Testis (tissue), 3 donors: ENCODE results near the gene AUTS2. TPM values are rescaled to one million over a fixed set of nuclear protein-coding genes. Genes with fewer than 3 reads are reported as not detected.

ENCODE experiments used
- DNase-seq: peaks from one replicate; pipeline ENCODE4 v3.0.0-alpha.2; 2019
- H3K27ac ChIP-seq, 2 donors: fragments of 200-600 bp; sonication (generic); one replicate each; pipeline ENCODE4 v1.5.1; 2019
- H3K27me3 ChIP-seq: fragments of 200-600 bp; sonication (generic); one replicate; pipeline ENCODE4 v1.5.1; 2019
- H3K36me3 ChIP-seq: fragments of 200-600 bp; sonication (generic); one replicate; pipeline ENCODE4 v1.5.1; 2017; ENCODE audit warnings: low read depth; ENCODE audit errors: missing control alignments
- H3K4me1 ChIP-seq: fragments of 200-600 bp; sonication (generic); one replicate; pipeline ENCODE4 v1.5.1; 2019
- H3K4me3 ChIP-seq, 2 donors: fragments of 200-600 bp; sonication (generic); one replicate each; pipeline ENCODE4 v1.5.1; 2017 to 2019
- H3K9me3 ChIP-seq: fragments of 200-600 bp; sonication (generic); one replicate; pipeline ENCODE4 v1.5.1; 2017
- POLR2A ChIP-seq: fragments of 450-650 bp; IDR thresholded peaks from one replicate; pipeline ENCODE4 v1.6.1; 2017; ENCODE audit warnings: antibody characterized with exemption, mild to moderate bottlenecking, moderate library complexity
- WGBS, 2 donors: methylation state at CpG; one replicate each; pipeline ENCODE4 v1.1.5; 2018; 5-methylcytosine and 5-hydroxymethylcytosine counted together
- intact Hi-C: fragments of 100-400 bp; cut with DNase I; formaldehyde crosslinking; loops from one replicate; pipeline ENCODE4 v1.15.1; 2023; ENCODE audit warnings: low total_unique reads
- polyA plus RNA-seq: library from polyadenylated mRNA; stranded (reverse); fragments of 350-450 nt; fragmentation: Illumina TruSeq; extraction: RNeasy Lipid Tissue Mini Kit (QIAGEN cat#74804); gene quantifications from one replicate; pipeline ENCODE4 v1.2.3, GENCODE V29; 2014; ENCODE audit warnings: low read depth, low replicate concordance; ENCODE audit not compliant: insufficient read depth
- small RNA-seq, 2 donors: library from RNA; depleted of rRNA; stranded (forward); fragments of <200 nt; gene quantifications; one replicate each; pipeline ENCODE3, GENCODE V24; 2016
- total RNA-seq, 2 donors: library from RNA; depleted of rRNA; stranded (reverse); fragments of >200 nt; gene quantifications; one replicate each; pipeline ENCODE4 v1.2.3, GENCODE V29; 2016
- TF ChIP-seq, protein P1 (sequence below), 3 experiments: fragments of 450-650 bp in 2 of 3; fragments of 200-600 bp in 1 of 3; sonication (generic) in 1 of 3; IDR thresholded peaks; one replicate each; pipeline ENCODE4 v1.5.1; 2016 to 2019; ENCODE audit warnings: antibody characterized with exemption in 3 of 3, mild to moderate bottlenecking in 2 of 3, moderate library complexity in 1 of 3

AUTS2 gene
- total and polyA plus RNA-seq, 3 donors from 2014 or later, result 21.3 to 75.5 (median 56.1) TPM

DNA sequence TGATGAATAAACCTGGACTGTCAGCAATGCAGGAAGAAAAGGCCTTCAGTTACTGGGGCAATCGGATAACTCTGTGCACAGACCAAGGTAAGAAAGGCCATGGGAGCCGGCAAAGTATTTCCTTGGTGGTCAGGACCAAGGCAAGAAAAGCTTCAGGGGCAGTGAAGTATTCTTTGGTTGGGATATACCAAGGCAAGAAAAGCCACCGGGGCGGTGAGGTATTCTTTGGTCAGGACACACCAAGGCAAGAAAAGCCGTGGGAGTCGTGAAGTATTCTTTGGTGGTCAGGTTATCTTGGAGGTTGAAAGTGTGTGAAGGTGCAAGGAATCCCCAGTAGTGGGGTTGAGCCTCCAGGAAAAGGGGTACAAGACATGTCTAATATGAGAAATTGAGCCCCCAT is 1238.7 kb downstream of the AUTS2 start:
- no peaks in the 10 kb centered on the region for H3K9me3 ChIP-seq
- intact Hi-C loops, result no loop called here
- H3K36me3 ChIP-seq, result no peaks in the 10 kb centered on the region
- WGBS, 2 donors, result 94 to 100% methylated on average over 6 of the region's 6 CpGs
- H3K27ac ChIP-seq, result no peak overlapping the region
- no peak for TF ChIP-seq POLR2A
- TF ChIP-seq, protein P1, sequence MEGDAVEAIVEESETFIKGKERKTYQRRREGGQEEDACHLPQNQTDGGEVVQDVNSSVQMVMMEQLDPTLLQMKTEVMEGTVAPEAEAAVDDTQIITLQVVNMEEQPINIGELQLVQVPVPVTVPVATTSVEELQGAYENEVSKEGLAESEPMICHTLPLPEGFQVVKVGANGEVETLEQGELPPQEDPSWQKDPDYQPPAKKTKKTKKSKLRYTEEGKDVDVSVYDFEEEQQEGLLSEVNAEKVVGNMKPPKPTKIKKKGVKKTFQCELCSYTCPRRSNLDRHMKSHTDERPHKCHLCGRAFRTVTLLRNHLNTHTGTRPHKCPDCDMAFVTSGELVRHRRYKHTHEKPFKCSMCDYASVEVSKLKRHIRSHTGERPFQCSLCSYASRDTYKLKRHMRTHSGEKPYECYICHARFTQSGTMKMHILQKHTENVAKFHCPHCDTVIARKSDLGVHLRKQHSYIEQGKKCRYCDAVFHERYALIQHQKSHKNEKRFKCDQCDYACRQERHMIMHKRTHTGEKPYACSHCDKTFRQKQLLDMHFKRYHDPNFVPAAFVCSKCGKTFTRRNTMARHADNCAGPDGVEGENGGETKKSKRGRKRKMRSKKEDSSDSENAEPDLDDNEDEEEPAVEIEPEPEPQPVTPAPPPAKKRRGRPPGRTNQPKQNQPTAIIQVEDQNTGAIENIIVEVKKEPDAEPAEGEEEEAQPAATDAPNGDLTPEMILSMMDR (IDR thresholded peaks at IDR 0.05), result no peak
- no peaks in the 10 kb centered on the region for H3K27me3 ChIP-seq
- H3K4me3 ChIP-seq, result no peak overlapping the region
- no peak for DNase-seq
- no peaks in the 10 kb centered on the region for H3K4me1 ChIP-seq

DNA sequence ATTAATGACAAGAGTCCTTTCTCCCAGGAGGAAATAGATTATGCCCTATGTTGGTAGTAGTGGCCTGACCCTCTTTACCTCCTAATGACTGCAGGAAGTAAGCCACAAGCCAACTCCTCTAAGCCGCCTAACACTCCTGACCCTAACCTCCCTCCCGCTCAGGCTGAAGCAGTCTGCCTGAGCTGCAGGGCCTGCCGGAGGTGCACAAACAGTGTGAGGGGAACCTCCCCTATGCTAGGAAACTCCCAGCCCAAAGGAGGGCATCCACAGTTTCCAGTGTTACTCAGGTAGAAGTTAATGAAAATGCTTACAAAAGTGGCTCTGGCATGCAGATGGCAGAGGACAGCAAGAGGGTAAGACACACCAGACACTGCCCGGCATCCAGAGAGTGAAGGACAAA is 1239.3 kb downstream of the AUTS2 start:
- intact Hi-C loops, result no loop called here
- no peaks in the 10 kb centered on the region for H3K36me3 ChIP-seq
- H3K27me3 ChIP-seq, result no peaks in the 10 kb centered on the region
- WGBS, 2 donors, result 71 to 86% methylated on average over 3 to 4 of the region's 4 CpGs
- H3K27ac ChIP-seq, result no peak overlapping the region
- no peaks in the 10 kb centered on the region for H3K9me3 ChIP-seq
- H3K4me1 ChIP-seq, result no peaks in the 10 kb centered on the region
- DNase-seq, result no peak
- H3K4me3 ChIP-seq, result no peak overlapping the region
- TF ChIP-seq, protein P1 (IDR thresholded peaks at IDR 0.05), result no peak
- no peak for TF ChIP-seq POLR2A

DNA sequence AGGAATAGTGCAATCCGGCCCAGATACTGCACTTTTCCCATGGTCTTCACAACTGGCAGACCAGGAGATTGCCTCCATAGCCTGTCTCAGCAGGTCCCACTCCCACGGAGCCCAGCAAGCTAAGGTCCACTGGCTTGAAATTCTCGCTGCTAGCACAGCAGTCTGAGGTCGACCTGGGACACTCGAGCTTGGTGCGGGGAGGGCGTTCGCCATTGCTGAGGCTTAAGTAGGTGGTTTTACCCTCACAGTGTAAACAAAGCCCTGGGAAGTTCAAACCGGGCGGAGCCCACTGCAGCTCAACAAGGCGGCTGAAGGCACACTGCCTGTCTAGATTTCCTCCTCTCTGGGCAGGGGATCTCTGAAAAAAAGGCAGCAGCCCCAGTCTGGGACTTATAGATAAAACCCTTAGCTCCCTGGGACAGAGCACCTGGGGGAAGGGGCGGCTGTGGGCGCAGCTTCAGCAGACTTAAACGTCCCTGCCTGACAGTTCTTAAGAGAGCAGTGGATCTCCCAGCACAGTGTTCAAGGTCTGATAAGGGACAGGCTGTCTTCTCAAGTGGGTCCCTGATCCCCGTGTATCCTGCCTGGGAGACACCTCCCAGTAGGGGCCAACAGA is 1240.1 kb downstream of the AUTS2 start:
- Histone ChIP-seq H3K4me3 (no peak overlapping the region), H3K9me3 (no peaks in the 10 kb centered on the region), H3K27ac (no peak overlapping the region), H3K27me3 (no peaks in the 10 kb centered on the region), H3K36me3 (no peaks in the 10 kb centered on the region), H3K4me1 (no peaks in the 10 kb centered on the region)
- no peak for TF ChIP-seq POLR2A
- TF ChIP-seq, protein P1 (IDR thresholded peaks at IDR 0.05), result no peak
- WGBS, 2 donors, result 79 to 91% methylated on average over 8 to 15 of the region's 15 CpGs
- no peak for DNase-seq
- intact Hi-C loops, result no loop called here

Small RNA genes within 50 kb of the gene (small RNA-seq; reads per million reads assigned to genes)
- 0 reads per million in 2 donors for gene AC073873.1
